ENCODE results near the gene TKTL1.
"Not testable (repeated sequence)": the region's sequence is repeated elsewhere in the genome, so short reads cannot be mapped to it uniquely, and the experiment has no call there.

TKTL1 gene

DNA sequence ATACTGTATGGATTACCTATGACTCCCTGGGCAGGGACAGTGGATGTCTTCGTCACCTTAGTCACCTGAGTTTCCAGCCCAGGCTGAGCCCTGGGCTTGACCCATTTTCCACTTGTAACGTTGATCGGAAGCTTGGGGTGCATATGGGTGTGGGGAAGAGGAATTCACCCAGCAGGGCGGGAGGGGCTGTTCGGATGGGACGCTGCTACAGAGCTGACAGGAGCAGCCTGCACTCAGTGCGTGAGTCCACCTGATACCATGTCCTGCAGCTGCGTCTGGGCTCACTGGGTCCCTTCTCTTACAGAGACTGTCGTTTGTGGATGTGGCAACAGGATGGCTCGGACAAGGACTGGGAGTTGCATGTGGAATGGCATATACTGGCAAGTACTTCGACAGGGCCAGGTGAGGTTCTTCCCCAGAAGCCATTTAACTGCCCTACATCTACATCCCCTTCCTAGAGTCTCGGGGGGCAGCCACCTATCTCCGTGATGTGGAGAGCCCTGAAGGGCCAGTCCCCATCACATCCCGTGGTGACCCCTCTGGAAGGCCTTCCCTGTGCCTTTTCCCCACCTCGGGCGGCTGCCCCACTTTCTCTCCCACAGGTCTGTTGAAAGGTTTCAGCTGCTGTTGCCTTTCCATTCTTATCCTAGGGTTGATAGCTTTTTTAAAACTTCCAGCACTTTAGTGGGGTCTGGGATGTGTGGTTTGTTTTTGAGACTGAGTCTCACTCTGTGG is 13.6 kb downstream of the TKTL1 start:
- DNase-seq (ENCODE audit: low read depth in 2 of 2) = no peak

DNA sequence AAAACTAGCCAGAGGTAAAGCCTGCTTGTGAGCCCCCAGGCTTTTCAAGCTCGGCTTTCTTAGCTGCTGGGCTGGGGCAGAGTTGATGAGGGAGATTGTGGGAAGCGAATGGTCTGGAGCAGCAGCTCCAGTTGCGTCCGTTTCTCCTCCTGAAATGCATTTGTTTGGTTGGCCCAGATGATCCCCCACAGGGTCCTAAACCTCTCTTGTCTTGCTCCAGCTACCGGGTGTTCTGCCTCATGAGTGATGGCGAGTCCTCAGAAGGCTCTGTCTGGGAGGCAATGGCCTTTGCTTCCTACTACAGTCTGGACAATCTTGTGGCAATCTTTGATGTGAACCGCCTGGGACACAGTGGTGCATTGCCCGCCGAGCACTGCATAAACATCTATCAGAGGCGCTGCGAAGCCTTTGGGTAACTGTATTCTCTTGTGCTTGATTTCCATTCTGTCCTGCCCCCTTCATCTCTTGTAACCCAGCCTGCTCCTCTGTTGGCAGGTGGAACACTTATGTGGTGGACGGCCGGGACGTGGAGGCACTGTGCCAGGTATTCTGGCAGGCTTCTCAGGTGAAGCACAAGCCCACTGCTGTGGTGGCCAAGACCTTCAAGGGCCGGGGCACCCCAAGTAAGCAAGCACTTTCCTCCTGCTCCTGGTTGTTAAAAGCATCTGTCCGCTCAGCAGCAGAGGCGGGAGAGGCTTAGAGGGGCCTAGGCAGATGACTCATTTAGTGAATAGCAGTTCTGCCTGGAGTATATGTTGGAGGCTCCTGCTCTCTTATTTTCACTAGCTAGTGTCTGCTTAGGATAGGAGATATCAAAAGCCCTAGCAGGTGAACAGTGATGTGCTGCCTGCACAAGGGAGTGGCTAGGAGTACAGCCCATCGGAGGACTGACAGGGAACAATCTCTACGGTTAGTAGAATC is 15.3 kb downstream of the TKTL1 start:
- DNase-seq (ENCODE audit: low read depth in 2 of 2) = no peak

DNA sequence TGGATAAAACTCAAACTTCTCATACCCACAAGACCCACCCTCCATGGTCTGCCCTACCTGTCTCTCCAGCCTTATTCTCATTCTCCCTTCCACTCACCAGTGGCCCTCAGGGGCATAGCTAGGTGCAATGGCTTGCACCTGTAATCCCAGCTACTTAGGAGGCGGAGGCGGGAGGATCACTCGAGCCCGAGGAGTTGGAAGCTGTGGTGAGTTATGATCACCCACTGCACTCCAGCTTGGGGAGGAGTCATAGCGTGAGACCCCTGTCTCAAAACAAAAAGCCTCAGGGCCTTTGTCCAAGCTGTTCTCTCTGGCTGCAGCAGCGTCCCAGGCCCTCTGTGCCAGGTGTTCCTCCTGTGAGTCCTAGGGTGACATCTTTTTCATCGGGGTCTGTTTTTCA is 16.5 kb downstream of the TKTL1 start:
- DNase-seq (ENCODE audit: low read depth in 2 of 2) = no peak

DNA sequence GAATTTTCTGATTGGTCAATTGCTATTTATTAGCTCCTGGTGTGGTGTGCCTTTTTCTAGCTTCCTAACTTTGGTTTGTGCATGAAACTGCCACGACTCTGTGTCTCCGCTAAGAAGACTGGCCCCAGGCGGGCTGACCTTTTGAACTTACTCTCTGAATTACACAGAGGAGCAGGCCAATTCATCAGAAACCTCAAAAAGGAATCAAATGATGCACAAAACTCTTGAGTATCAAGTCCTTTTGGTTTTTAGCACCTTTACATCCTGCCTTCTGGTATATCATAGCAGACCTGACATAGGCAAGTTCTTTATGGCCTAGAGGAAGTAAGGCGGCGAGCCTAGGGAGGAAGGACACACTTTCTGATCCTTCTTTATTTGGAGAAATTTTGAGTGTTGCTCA is 17.6 kb downstream of the TKTL1 start:
- DNase-seq (ENCODE audit: low read depth in 2 of 2) = peak in 1 of 2 experiments; percentile 19

DNA sequence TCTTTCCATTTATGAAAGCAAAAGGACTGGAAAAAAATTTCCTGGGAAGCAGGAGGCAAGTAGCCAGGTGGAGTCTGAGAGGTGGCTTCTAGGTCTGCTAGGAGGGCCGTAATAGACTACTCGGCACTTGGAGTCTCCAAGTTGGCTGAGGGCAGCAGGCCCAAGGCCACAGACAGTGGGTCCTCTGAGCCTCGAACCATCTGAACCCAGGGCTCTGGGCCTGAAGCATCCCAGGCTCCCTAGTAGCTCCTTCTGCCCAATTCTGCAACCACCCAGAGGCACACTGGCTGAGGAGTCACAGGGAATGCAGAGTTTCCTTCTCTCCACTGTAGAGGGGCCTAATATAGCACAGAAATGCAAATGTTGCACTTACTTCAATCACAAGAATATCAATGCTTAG is 19.8 kb downstream of the TKTL1 start:
- no peak for DNase-seq (ENCODE audit: low read depth in 2 of 2)

DNA sequence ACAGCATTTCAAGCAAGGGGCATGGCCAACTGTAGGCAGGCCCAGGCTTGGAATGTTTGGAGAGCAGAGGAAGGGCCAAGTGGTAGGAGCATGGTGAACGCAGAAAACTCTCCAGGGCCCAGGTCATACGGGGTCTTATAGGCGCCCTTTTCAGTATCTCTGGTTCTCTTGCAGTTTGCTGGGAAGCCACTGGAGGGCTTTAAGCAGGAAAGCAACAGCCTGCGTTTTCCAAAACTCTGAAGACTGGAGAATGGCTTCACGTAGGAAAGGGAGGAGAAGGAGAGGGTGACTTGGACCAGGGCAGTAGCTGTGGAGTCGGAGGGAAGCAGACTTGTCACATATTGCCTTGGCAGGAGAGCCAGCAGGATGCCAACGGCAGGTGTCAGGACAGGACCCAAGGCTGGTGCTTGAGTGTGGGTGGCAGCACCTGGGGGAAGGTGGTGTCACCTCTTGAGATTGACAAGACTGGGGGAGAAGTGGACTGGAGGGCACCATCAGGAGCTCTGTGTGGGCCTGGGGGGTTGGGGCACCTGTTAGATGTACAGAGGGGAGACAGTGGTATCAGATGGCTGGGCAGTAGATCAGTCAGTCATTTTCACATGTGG is 21.9 kb downstream of the TKTL1 start:
- DNase-seq (ENCODE audit: low read depth in 2 of 2) = no peak

DNA sequence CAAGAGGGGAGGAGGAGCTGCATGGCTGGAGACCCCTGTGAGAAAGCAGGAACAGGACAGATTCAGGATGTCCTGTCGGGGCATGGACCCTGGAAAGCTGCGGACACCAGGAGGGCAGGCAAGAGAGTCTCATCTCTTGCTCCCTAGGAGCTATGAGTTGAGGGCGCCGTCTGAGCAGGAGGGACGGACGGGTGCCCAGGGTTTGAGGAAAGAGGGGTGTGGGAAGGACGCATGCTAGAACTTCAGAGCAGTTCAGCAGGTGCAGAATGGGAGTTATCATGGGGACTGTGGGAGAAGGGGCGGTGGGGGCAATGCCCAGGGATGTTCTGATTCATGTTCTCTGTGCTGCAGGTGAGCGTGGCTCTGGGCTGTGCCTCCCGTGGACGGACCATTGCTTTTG is 24.8 kb downstream of the TKTL1 start:
- DNase-seq (ENCODE audit: low read depth in 2 of 2) = no peak

DNA sequence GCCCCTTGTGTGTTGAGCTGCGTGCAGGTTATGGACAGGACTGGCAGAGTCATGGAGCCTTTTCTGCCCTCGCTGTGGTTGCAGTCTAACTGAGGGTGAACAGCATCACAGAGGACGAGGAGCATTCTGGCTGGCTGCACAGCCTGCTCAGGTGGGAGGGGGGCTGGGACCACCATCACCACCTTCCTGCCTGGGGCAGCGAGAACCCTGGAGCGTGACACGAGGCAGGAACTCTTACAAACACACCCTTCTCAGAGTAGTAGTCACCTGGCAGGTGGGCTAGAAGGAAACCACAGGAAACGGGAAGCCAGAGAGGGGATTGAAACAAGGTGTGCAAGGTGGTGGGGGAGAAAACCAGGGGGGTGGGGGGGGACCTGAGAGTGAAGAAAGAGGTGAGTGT is 25.6 kb downstream of the TKTL1 start:
- no peak for DNase-seq (ENCODE audit: low read depth in 2 of 2)

DNA sequence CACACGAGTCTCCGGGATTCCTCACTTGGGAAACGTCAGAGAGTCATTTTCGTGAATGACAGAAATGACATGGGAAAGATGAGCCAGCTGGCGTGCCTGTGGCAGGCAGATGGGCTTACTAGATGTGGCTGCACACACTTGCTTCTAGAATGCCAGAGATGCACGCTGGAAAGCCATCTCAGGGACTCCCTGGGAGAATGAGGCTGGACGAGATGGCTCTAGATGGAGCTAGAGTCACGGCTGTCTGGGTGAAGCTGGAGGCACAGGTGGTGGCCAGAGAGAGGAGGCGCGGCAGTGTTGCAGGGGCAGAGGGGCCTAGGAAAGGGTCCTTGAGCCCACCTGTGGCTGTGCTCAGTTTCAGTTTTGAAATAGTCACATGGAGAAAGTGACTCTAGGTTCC is 26.0 kb downstream of the TKTL1 start:
- no peak for DNase-seq (ENCODE audit: low read depth in 2 of 2)

DNA sequence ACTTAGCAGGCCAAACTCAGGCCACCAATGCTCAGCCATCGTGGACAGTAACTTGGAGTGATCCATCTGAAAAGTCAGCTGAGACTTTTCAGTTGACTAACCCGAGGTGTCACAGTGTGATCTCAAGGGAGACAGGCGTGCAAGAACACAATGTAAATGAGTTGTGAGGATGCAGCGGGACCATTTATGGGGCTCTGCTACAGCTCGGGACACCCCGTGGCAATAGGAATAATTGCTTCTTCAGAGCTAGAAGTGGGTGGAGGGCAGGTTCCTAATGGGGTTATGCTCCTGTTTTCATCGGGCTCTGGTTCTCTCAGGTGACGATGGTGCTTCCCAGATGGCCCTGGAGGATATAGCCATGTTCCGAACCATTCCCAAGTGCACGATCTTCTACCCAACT is 27.3 kb downstream of the TKTL1 start:
- DNase-seq (ENCODE audit: low read depth in 2 of 2) = no peak

DNA sequence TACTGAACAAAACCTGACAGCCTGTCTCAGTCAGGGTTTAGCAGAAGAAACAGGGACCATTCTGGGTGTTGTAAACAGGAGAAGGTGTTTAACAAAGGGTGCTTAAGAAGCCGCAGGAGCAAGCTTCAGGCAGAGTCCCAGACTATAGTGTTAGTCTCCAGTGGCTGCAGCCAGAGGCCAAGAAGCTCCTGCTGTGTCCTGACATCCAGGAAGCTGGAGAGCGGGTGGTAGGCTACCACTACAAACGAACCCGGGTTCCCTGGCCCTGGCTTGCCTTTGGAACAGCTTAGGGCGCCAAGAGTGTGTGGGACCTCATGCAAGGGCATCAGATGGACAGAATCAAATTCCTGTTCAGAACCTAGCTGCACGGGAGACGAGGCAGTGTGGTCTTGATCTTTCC is 27.9 kb downstream of the TKTL1 start:
- DNase-seq (ENCODE audit: low read depth in 2 of 2) = no peak

DNA sequence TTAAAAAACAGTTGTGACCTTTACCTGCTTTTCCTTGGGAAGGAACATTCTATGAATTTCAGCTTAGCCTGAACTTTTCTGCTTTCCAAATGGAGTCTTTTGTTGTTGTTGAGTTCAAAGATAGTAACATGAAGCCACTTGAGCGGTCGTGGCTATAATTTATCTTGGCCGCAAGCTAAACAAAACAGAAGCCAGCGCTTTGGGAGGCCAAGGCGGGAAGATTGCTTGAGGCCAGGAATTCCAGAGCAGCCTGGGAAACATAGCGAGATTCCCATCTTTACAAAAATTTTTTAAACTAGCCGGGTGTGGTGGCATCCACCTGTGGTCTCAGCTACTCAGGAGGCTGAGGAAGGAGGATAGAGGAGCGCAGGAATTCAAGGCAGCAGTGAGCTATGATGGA is 29.9 kb downstream of the TKTL1 start:
- no peak for DNase-seq (ENCODE audit: low read depth in 2 of 2)

DNA sequence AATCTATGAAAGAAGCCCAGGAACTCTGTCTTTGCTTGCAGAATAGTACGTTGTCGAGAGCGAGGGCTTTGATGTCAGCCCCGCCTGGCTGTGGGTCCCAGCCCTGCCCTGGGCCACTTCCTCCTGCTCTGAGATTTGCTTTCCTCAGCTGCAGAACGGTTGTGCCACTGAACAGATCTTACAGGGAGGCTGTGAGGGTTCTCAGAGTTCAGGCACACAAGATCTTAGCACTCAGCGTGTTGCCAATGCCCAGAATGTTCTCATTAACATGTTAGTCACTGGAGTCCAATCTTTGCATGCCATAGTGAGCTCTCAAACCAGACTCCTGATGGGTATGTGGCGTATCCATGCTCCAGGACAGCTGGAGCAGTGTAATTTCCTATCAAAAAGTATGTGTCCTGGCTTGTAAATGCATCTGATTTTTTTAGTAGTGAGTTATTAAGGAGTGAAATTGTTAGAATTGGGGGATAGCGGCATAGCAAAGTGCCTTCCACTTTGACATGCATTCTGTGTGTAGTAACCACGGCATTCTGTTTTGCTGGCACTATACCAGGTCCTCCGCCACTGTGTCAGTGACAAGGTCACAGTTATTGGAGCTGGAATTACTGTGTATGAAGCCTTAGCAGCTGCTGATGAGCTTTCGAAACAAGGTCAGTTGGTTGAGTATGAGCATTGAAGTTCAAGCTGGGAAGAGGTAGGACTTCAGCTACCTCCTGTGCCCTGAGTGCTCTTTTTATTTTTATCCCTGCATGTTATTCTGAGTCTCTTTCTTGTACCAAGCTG is 31.6 kb downstream of the TKTL1 start:
- no peak for DNase-seq (ENCODE audit: low read depth in 2 of 2)

DNA sequence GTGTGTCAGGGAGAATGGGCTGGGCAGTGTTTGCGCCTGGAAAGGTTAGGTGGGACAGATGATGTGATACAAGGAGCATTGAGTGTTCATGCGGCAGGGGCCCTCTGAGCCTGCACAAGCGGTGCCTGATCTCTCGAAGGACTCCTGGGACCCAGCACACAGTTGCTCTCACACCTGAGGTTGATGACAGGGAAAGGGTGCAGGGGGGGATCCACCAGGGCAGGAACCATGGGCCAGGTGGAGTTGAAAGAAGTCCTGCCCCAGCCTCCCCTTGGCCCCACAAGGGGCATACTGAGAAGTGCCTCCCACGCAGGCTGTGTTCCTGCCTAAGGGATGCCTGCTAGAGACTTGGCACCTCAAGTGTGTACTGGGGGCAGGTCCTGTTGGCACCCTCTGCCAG is 33.1 kb downstream of the TKTL1 start:
- DNase-seq (ENCODE audit: low read depth in 2 of 2) = no peak

DNA sequence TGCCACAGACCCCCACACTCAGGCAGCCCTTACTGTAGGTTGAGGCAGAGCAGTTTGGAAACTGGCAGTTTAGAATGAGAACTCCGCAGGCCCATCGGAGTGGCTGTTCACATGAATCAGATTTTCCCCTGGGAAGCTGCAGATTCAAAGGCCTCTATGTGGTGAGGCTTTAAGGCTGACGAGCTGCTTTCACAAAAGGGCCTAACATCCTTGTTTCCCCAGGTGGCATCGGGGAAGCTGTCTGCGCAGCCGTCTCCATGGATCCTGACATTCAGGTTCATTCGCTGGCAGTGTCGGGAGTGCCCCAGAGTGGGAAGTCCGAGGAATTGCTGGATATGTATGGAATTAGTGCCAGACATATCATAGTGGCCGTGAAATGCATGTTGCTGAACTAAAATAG is 33.7 kb downstream of the TKTL1 start:
- no peak for DNase-seq (ENCODE audit: low read depth in 2 of 2)

DNA sequence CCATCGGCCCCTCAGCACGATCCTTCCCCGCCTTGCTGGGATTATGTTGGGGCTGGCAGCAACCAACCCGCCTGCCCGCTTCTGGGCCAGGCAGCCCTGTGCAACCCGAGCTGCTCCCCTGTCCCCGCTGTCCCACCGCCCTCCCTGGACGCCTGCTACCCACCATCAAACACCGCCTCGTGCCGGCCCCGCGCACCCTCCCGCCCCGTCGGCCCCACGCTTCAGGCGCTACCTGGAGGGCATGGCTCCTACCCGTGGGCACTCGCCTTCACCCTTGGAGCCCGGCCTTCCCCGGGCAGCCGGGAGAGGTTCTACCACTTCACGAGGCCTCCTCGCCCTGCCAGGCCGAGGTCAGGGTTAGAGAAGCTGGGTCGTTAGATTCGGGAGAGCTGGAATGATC is 37.0 kb downstream of the TKTL1 start:
- no peak for DNase-seq (ENCODE audit: low read depth in 2 of 2)

DNA sequence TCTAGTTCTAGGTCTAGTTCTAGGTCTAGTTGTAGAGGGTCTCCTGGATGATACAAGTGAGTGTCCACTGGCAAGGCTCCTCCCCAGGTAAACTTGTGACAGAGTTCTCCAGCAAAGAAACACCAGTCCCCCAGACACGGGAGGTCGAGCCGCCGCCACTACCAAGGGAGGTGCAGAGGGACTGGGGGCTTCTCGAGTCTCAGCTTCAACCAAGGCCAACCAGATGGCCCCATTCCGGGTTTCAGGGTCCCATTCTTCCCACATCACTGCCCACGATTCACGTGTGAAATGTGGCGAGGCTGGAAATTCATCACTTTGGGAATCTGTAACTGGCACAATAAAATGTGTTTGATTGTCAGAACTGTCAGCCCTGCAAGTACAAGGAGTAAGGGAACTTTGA is 37.5 kb downstream of the TKTL1 start:
- no peak for DNase-seq (ENCODE audit: low read depth in 2 of 2)

DNA sequence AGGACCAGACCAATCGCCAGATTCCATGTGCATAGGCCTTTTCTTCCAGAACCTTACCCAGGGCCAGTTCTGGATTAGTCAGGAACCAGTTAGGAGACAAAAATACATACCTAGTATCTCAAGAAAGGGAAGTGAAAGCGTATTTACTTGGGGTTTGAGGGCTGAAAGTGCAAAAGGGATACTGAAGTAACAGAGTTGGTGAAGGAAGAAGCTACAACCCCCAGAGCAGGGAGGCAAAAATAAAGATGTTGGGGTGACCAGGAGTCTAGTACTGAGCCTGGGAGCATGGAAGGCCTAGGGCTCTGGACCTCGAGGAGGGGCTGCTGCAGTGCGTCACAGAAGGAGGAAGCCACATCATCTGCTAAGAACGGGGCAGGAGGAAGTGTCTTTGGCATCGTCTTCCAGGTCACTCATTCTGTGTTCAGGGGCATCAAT is 38.3 kb downstream of the TKTL1 start:
- DNase-seq (ENCODE audit: low read depth in 2 of 2) = no peak

DNA sequence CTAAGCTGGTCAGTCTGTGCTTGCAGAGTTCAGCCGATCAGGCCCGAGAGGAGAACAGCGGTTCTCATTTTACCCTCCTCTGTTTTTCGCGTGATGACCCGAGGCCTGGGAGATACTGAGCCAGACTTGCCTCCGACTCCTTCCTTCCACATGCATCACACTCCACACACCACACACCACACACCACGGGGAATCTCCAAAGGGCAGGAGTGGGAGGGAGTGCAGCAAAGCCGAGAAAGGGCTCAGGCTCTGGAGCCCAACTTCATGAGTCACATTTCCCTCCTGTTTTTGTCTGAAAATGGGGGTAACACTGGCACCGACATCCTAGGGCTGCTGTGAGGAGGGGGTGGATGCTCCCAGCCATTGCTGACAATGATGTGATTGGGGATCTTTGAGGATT is 38.9 kb downstream of the TKTL1 start:
- no peak for DNase-seq (ENCODE audit: low read depth in 2 of 2)

DNA sequence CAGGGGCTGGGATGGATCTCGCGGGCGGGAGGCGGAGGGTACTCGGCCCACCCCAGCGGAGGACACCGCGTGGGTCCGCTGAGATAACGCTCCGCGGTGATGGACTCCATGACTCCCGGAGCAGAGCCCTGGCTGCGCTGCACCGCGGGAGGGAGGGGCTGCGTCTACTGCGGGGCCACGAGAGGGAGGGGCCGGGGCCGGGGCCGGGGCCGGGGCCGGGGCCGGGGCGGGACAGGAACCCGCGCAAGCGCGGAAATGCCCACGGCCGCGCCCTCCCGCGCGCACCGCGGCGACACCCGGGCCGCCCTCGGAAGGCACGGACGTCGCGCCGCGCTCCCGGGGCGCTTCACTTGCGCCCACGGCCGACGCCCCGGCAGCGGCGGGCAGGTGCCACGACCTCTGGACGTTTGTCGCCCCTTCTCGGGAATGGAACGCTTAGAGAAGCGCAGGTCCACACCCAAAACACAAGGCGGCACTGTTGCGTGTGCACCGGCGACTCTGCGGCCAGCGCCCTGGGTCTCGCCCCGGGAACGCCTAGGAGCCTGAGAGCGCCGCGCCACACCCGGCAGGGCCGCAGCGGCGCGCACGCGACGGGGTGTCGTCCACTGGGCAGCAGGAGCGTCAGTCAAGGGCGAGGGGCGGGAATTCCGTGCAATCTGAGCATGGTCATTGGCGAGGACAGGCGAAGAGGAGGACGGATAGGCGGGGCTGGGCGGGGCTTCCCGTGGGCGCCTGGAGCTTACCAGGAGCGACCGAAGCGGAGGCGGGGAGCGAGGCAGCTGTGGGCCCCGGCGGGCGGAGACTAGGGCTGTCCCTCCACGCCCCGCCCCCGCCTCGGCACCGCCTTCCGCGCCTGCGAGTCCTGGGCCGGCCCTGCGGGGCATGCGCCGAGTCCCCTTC is 46.1 kb downstream of the TKTL1 start:
- not testable (repeated sequence) for DNase-seq (ENCODE audit: low read depth in 2 of 2)

DNA sequence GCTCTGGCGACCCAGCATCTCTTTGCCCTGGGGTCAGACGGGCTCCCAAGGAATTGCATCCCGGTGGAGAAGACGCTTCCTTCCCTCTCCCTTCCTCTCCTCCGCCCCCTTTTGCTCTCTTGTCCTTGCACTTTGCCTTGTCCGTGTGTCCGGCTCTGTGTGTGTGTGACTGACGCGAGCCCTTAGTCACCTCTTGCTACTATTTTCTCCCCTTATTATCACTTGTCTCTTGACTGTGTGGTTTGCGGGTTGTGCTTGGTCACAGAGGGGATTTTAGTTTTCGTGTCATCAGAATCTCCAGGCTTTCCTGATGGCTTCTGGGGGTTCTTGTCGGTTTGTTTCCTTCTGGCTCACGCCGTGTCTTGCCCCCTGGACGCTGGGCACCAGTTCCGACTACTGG is 47.5 kb downstream of the TKTL1 start:
- not testable (repeated sequence) for DNase-seq (ENCODE audit: low read depth in 2 of 2)
